IMR-90 (cell line): ENCODE results near the gene HPS6. TPM values are rescaled to one million over a fixed set of nuclear protein-coding genes. Genes with fewer than 3 reads are reported as not detected.
"Not testable (repeated sequence)": the region's sequence is repeated elsewhere in the genome, so short reads cannot be mapped to it uniquely, and the experiment has no call there.

Source experiments
- ATAC-seq: fragments of 200-7000 bp; cut with Tn5 transposase; 2 replicates; pipeline ENCODE4 v1.9.1; 2020; ENCODE audit warnings: low read depth, mild to moderate bottlenecking, moderate library complexity
- BruUV-seq: library from RNA; stranded (reverse); fragments of 400-500 nt; replicated peaks from 2 replicates; lab custom pipeline; 2021; lab: Mats Ljungman, UMichigan
- CTCF ChIA-PET: fragments of 300-600 bp; formaldehyde crosslinking; extraction: SDS; loops from one replicate; lab custom pipeline; 2021; ENCODE audit warnings: antibody characterized with exemption; lab: Yijun Ruan, JAX
- POLR2A ChIA-PET: fragments of 300-600 bp; sonication (Branson Sonifier 250); formaldehyde crosslinking; loops from one replicate; lab custom pipeline; 2022; ENCODE audit warnings: antibody characterized with exemption; ENCODE audit not compliant: unreplicated experiment; lab: Charles Lee
- DNase-seq: peaks from one replicate; pipeline ENCODE4 v3.0.0; 2013
- H2AFZ ChIP-seq: replicated peaks from 2 replicates; pipeline ENCODE3; 2013; ENCODE audit warnings: low read length, mild to moderate bottlenecking; ENCODE audit not compliant: poor library complexity
- H2AK5ac ChIP-seq: 2 replicates; pipeline ENCODE4 v1.6.1; 2013; ENCODE audit warnings: low read depth, low read length, inconsistent platforms
- H2AK9ac ChIP-seq: replicated peaks from 2 replicates; pipeline ENCODE3; 2013; ENCODE audit warnings: mild to moderate bottlenecking, low read depth, low read length, moderate library complexity; ENCODE audit not compliant: poor library complexity
- H2BK120ac ChIP-seq: 2 replicates; pipeline ENCODE4 v1.6.1; 2013; ENCODE audit warnings: low read depth, low read length, inconsistent platforms
- H2BK15ac ChIP-seq: 3 replicates; pipeline ENCODE4 v1.6.1; 2013; ENCODE audit warnings: low read depth, low read length, inconsistent platforms
- H2BK20ac ChIP-seq: 2 replicates; pipeline ENCODE4 v1.6.1; 2013; ENCODE audit warnings: low read depth, mild to moderate bottlenecking, inconsistent platforms, low read length, moderate library complexity
- H2BK5ac ChIP-seq: 2 replicates; pipeline ENCODE4 v1.6.1; 2013; ENCODE audit warnings: mild to moderate bottlenecking, low read depth, low read length, inconsistent platforms; ENCODE audit not compliant: poor library complexity, severe bottlenecking
- H3K14ac ChIP-seq: replicated peaks from 2 replicates; pipeline ENCODE4 v1.6.1; 2013; ENCODE audit warnings: low read depth, low read length, inconsistent platforms
- H3K18ac ChIP-seq: 2 replicates; pipeline ENCODE4 v1.6.1; 2013; ENCODE audit warnings: low read depth, low read length, control low read depth
- H3K23ac ChIP-seq: 2 replicates; pipeline ENCODE4 v1.6.1; 2013; ENCODE audit warnings: low read depth, low read length, inconsistent platforms
- H3K27ac ChIP-seq: 2 replicates; pipeline ENCODE4 v1.5.1; 2013; ENCODE audit warnings: mild to moderate bottlenecking, control low read depth, low read length; ENCODE audit not compliant: insufficient read depth
- H3K27me3 ChIP-seq: 2 replicates; pipeline ENCODE4 v1.6.1; 2013; ENCODE audit warnings: low read length; ENCODE audit not compliant: control insufficient read depth, insufficient read depth
- H3K36me3 ChIP-seq: 2 replicates; pipeline ENCODE4 v1.6.1; 2013; ENCODE audit warnings: low read length, mixed read lengths; ENCODE audit not compliant: control insufficient read depth, insufficient read depth
- H3K4ac ChIP-seq: 2 replicates; pipeline ENCODE4 v1.6.1; 2013; ENCODE audit warnings: low read depth, low read length, inconsistent platforms
- H3K4me1 ChIP-seq: 2 replicates; pipeline ENCODE4 v1.6.1; 2013; ENCODE audit warnings: low read length, mixed read lengths; ENCODE audit not compliant: control insufficient read depth, insufficient read depth
- H3K4me2 ChIP-seq: 2 replicates; pipeline ENCODE4 v1.6.1; 2013; ENCODE audit warnings: low read depth, mild to moderate bottlenecking, control low read depth, low read length, moderate library complexity
- H3K4me3 ChIP-seq: 2 replicates; pipeline ENCODE4 v1.5.1; 2013; ENCODE audit warnings: low read depth, mild to moderate bottlenecking, control low read depth, low read length, moderate library complexity; ENCODE audit not compliant: insufficient read depth
- H3K56ac ChIP-seq: 2 replicates; pipeline ENCODE4 v1.6.1; 2013; ENCODE audit warnings: low read length, inconsistent platforms; ENCODE audit not compliant: insufficient read depth; ENCODE audit errors: extremely low read depth
- H3K79me1 ChIP-seq, 2 experiments: 2 replicates each; pipeline ENCODE4 v1.6.1; 2013; ENCODE audit warnings: low read length in 2 of 2, inconsistent platforms in 1 of 2, low read depth in 1 of 2
- H3K9ac ChIP-seq: 2 replicates; pipeline ENCODE4 v1.6.1; 2013; ENCODE audit warnings: low read depth, low read length, control low read depth
- H3K9me1 ChIP-seq: 2 replicates; pipeline ENCODE4 v1.6.1; 2013; ENCODE audit warnings: low read length, inconsistent platforms; ENCODE audit not compliant: insufficient read depth
- H3K9me3 ChIP-seq: 2 replicates; pipeline ENCODE4 v1.6.1; 2013; ENCODE audit warnings: low read length; ENCODE audit not compliant: control insufficient read depth, insufficient read depth
- H4K20me1 ChIP-seq: 2 replicates; pipeline ENCODE4 v1.6.1; 2013; ENCODE audit warnings: low read length, inconsistent platforms; ENCODE audit not compliant: insufficient read depth
- H4K5ac ChIP-seq: 2 replicates; pipeline ENCODE4 v1.6.1; 2013; ENCODE audit warnings: mild to moderate bottlenecking, low read depth, low read length, control low read depth
- H4K8ac ChIP-seq, 2 experiments: 2 replicates each; pipeline ENCODE4 v1.6.1; 2013; ENCODE audit warnings: low read depth in 2 of 2, low read length in 2 of 2, control low read depth in 1 of 2, inconsistent platforms in 1 of 2
- H4K91ac ChIP-seq: 2 replicates; pipeline ENCODE4 v1.6.1; 2013; ENCODE audit warnings: low read depth, low read length, inconsistent platforms; ENCODE audit not compliant: insufficient read depth
- MAFK ChIP-seq: IDR thresholded peaks from 2 replicates; pipeline ENCODE4 v1.6.1; 2012; ENCODE audit warnings: low read depth, low read length, improper control_type of control experiment
- MAZ ChIP-seq: IDR thresholded peaks from 2 replicates; pipeline ENCODE4 v1.6.1; 2012; ENCODE audit warnings: low read depth, mild to moderate bottlenecking, low read length, improper control_type of control experiment, moderate library complexity, borderline replicate concordance
- RFX5 ChIP-seq: IDR thresholded peaks from 2 replicates; pipeline ENCODE4 v1.8.0; 2012; ENCODE audit warnings: low read depth, mild to moderate bottlenecking, low read length, moderate library complexity
- USF2 ChIP-seq: fragments of 150-350 bp; IDR thresholded peaks from 2 replicates; pipeline ENCODE4 v1.6.1; 2017; ENCODE audit warnings: mild to moderate bottlenecking, antibody characterized with exemption, low read length, low read depth
- WGBS, 2 experiments: methylation state at CpG; one replicate each; pipeline versions ENCODE4 v1.1.5 to v1.1.7; 2013; ENCODE audit warnings: missing lambda C conversion rate in 2 of 2; ENCODE audit not compliant: insufficient read length in 1 of 2; ENCODE audit errors: extremely low coverage in 2 of 2; 5-methylcytosine and 5-hydroxymethylcytosine counted together
- dilution Hi-C: fragments of 300-500 bp; cut with HindIII; formaldehyde crosslinking; loops from one replicate; pipeline ENCODE4 v1.14.3; 2018; ENCODE audit warnings: low sequenced_read_pairs; ENCODE audit not compliant: unreplicated experiment
- in situ Hi-C: fragments of 300-500 bp; cut with MboI; formaldehyde crosslinking; loops from 3 replicates; pipeline ENCODE4 v1.14.3; 2019; ENCODE audit warnings: low sequenced_read_pairs, inconsistent platforms, mixed read lengths
- intact Hi-C: fragments of 100-400 bp; cut with micrococcal nuclease; formaldehyde crosslinking; loops from 2 replicates; pipeline ENCODE4 v1.10.0; 2022
- polyA plus RNA-seq, 3 experiments: library from polyadenylated mRNA; depleted of rRNA; stranded (reverse); fragments of >200 nt; gene quantifications; 2 replicates each; pipeline ENCODE4 v1.2.3, GENCODE V29; 2012; ENCODE audit warnings: low replicate concordance in 1 of 3
- total RNA-seq: library from RNA; depleted of rRNA; stranded (reverse); fragments of >200 nt; gene quantifications from 2 replicates; pipeline ENCODE4 v1.2.3, GENCODE V29; 2012
- TF ChIP-seq, protein P1 (sequence below): conservative IDR thresholded peaks from 2 replicates; pipeline ENCODE4 v1.5.1; 2012; ENCODE audit warnings: mild to moderate bottlenecking, low read depth, low read length, improper control_type of control experiment

Gene HPS6
- total and polyA plus RNA-seq, 2 of the 4 experiments (the other 2 are of a cell fraction) = 10.5 to 23.1 TPM

- CTCF ChIA-PET = interaction anchor here (0.6 kb wide), 1 partner anchor 37 kb away, joined by 3 read pairs; no protein-coding TSS in a partner anchor
- H3K9me3 ChIP-seq = no peaks in the 10 kb centered on the region
- intact Hi-C loops (no loop called here), in situ Hi-C loops (no loop called here), dilution Hi-C loops (no loop called here)
- no peak overlapping the region for H2BK120ac ChIP-seq
- DNase-seq (no peak), ATAC-seq (peak; percentile 72)
- H3K27ac ChIP-seq = no peak overlapping the region
- peaks cover 0 to 9% of the 10 kb centered on the region in 2 experiments; a peak in 2 of 4 replicates for H3K79me1 ChIP-seq
- no peaks in the 10 kb centered on the region for H3K27me3 ChIP-seq
- peaks cover 17% of the 10 kb centered on the region for H3K36me3 ChIP-seq
- no peak overlapping the region for H3K4me2 ChIP-seq
- H3K14ac ChIP-seq = no peak overlapping the region
- no peak overlapping the region for H2BK20ac ChIP-seq
- H4K20me1 ChIP-seq = peaks cover 5% of the 10 kb centered on the region; the same call in 1 of the 2 replicates
- H3K56ac ChIP-seq = no peak overlapping the region
- H2BK15ac ChIP-seq = no peak overlapping the region
- POLR2A ChIA-PET = no interaction called here
- no peak overlapping the region for H3K4ac ChIP-seq
- H2BK5ac ChIP-seq = no peak overlapping the region
- H3K9ac ChIP-seq = no peak overlapping the region
- TF ChIP-seq MAFK = no peak
- TF ChIP-seq, protein P1, sequence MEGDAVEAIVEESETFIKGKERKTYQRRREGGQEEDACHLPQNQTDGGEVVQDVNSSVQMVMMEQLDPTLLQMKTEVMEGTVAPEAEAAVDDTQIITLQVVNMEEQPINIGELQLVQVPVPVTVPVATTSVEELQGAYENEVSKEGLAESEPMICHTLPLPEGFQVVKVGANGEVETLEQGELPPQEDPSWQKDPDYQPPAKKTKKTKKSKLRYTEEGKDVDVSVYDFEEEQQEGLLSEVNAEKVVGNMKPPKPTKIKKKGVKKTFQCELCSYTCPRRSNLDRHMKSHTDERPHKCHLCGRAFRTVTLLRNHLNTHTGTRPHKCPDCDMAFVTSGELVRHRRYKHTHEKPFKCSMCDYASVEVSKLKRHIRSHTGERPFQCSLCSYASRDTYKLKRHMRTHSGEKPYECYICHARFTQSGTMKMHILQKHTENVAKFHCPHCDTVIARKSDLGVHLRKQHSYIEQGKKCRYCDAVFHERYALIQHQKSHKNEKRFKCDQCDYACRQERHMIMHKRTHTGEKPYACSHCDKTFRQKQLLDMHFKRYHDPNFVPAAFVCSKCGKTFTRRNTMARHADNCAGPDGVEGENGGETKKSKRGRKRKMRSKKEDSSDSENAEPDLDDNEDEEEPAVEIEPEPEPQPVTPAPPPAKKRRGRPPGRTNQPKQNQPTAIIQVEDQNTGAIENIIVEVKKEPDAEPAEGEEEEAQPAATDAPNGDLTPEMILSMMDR = no peak
- no peak for TF ChIP-seq USF2
- TF ChIP-seq MAZ = no peak
- no peak for TF ChIP-seq RFX5
- no peak overlapping the region for H2AFZ ChIP-seq
- no peak overlapping the region for H3K4me3 ChIP-seq
- peaks cover 3% of the 10 kb centered on the region for H3K9me1 ChIP-seq
- no peaks in the 10 kb centered on the region for H3K4me1 ChIP-seq
- no peak overlapping the region for H4K91ac ChIP-seq
- H3K23ac ChIP-seq = no peak overlapping the region
- no peak overlapping the region for H2AK9ac ChIP-seq
- no peak overlapping the region for H2AK5ac ChIP-seq
- no peak overlapping the region for H3K18ac ChIP-seq
- H4K5ac ChIP-seq = no peak overlapping the region
- no TSS peak for BruUV-seq
- no peak overlapping the region for H4K8ac ChIP-seq
- no CpG with 5 or more reads among the region's 2 CpGs for WGBS, 2 experiments
These were observed 31.4 kb upstream of the HPS6 start for GRCh38 chr10:102033787-102034186.

- H2AK9ac ChIP-seq, H3K14ac ChIP-seq, H3K4me3 ChIP-seq, H3K18ac ChIP-seq, H2AFZ ChIP-seq, in situ Hi-C loops, H2BK5ac ChIP-seq, H3K27me3 ChIP-seq, H3K4ac ChIP-seq, H3K56ac ChIP-seq, H4K91ac ChIP-seq, H4K8ac ChIP-seq, intact Hi-C loops, H2BK15ac ChIP-seq, H3K9me3 ChIP-seq, H3K36me3 ChIP-seq, H3K4me1 ChIP-seq, ATAC-seq, CTCF ChIA-PET, H2BK20ac ChIP-seq, H3K23ac ChIP-seq, POLR2A ChIA-PET, H3K27ac ChIP-seq, dilution Hi-C loops, H2BK120ac ChIP-seq, DNase-seq, H2AK5ac ChIP-seq, H3K9me1 ChIP-seq, H4K5ac ChIP-seq, BruUV-seq, H3K4me2 ChIP-seq, H3K9ac ChIP-seq: not testable (repeated sequence)
- peaks cover 17% of the 10 kb centered on the region for H4K20me1 ChIP-seq
- peaks cover 12 to 23% of the 10 kb centered on the region in 2 experiments; a peak in 3 of 4 replicates for H3K79me1 ChIP-seq
- 98% methylated on average over 8 of the region's 33 CpGs; no CpG with 5 or more reads in 1 of the 2 experiments for WGBS, 2 experiments
These were observed 29.3 kb upstream of the HPS6 start for GRCh38 chr10:102035807-102036206.
